ENCODE results near the gene ZNF367.

The ZNF367 gene

DNA sequence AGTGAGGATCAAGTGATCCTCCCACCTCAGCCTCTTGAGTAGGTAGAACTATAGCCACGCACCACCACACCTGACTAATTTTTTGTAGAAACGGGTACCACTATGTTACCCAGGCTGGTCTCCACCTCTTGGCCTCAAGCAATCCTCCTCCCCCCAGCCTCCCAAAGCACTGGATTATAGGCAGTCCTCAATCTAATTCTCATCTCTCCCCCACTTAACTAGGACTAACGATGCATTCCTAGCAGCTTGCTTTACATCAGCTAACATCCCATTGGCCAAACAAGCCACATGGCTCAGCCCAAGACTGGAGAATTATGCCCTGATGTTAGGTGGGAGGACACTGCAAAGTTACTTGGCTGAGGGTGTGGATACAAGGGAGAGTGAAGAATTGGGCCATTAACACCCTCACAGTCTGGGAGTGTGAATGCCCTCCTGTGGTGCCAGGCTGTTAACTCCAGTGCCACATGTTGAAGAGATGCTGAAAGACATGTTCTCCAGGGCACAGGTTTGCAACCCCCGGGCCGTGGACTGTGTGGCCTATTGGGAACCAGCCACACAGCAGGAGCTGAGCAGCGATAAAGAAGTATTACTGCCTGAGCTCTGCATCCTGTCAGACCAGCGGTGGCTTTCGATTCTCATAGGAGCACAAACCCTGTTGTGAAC lies 5.3 kb upstream of the ZNF367 start:
- Mint-ChIP-seq H3K27ac (peak overlapping the region; percentile 9), H3K27me3 (no peaks in the 10 kb centered on the region), H3K4me3 (no peak overlapping the region), H3K9me3 (no peaks in the 10 kb centered on the region), H3K4me1 (peaks cover 9 to 24% of the 10 kb centered on the region in 2 donors), H3K36me3 (no peaks in the 10 kb centered on the region)
- no peak for ATAC-seq (replicated peaks)
- DNase-seq = no peak

DNA sequence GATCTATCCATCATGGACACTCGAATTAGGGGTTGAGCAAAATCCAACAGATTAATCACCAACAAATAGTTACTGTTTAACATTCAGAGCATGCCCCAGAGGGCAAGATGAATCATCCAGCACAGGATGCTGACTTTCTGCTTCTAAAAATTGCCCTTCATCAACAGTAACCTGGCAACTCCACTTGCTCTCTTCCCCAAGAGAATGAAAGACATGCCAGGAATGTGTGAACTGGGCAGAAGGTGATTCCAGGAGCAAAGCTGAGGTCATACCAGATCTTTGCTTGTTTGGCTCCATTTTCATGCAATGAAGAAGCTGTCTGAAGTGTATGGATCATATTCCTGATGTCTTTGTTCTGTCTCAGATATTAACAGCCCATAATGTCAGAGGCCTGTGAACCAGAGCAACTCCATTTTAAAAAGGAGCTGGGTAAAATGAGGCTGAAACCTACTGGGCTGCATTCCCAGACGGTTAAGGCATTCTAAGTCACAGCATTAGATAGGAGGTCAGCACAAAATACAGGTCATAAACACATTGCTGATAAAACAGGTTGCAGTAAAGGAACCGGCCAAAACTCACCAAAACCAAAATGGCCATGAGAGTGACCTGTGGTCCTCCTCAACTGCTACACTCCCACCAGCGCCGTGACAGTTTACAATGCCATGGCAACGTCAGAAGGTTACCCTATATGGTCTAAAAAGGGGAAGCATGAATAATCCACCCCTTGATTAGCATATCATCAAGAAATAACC lies 2.5 kb upstream of the ZNF367 start:
- H3K27me3 Mint-ChIP-seq = no peaks in the 10 kb centered on the region
- ATAC-seq (replicated peaks) (peak in 1 of 2 donors; percentile 9), DNase-seq (peak; percentile 15)
- H3K9me3 Mint-ChIP-seq = no peaks in the 10 kb centered on the region
- H3K4me1 Mint-ChIP-seq = peaks cover 12 to 32% of the 10 kb centered on the region in 2 donors
- H3K27ac Mint-ChIP-seq = peak overlapping the region; percentile 81
- H3K4me3 Mint-ChIP-seq = no peak overlapping the region
- peaks cover 4% of the 10 kb centered on the region in 2 donors for H3K36me3 Mint-ChIP-seq

DNA sequence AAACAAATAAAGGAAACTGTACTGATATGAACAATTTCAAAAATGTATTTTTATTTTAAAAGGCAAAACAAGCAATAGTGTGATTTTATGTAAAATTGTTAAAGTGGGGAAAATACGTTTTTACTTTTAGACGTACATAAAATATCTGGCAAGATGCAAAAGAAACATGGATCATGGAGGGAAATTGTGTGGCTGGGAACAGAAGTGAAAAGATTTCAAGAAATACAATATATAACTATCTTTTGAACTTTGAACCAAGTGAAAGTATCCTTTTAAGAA lies 1.5 kb upstream of the ZNF367 start:
- H3K9me3 Mint-ChIP-seq = no peaks in the 10 kb centered on the region
- H3K27me3 Mint-ChIP-seq = no peaks in the 10 kb centered on the region
- peak overlapping the region; percentile 91 to 92 for H3K4me3 Mint-ChIP-seq
- DNase-seq = no peak
- ATAC-seq (replicated peaks) = no peak
- H3K4me1 Mint-ChIP-seq = peaks cover 12 to 32% of the 10 kb centered on the region in 2 donors
- H3K27ac Mint-ChIP-seq = peak overlapping the region; percentile 79
- H3K36me3 Mint-ChIP-seq = peaks cover 4% of the 10 kb centered on the region in 2 donors

DNA sequence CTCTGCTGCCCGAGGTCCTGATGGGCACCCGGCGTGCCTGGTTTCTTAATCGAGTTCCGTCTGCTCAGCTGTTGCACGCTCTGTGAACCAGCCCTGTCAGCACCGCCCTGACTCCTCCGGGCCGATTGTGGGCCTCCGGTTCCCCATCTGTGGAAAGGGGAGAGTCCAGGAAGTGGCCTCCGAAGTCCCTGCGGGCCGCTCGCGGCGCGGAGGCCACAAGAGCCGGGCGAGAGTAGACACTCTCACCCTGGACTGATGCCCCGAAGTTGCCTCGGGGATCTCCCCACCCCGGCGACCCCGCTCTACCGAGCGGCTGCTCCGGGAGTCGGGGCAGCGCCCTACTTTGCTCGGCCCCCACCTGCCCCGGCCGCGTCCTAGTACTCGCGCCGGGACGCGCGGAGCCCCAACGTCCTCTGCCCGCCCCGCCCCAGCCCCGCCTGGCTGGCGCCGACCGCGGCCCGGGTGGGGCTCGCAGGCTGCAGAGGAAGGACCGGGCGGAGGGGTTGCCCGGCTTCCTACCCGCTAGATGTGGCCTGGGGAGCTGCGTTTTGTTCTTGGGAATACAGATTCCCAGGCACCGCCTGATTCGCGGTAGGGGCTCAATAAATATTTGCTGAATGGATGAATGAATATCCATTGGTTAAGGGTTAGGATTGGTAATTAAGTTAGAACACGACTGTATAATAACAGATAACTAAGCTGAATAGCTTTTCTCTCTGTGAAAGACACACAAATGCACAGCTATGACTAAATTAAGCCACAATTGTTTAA lies 935 bp upstream of the ZNF367 start:
- DNase-seq (peak; percentile 64), ATAC-seq (replicated peaks) (peak; percentile 49 to 56)
- peaks cover 4% of the 10 kb centered on the region in 2 donors for H3K36me3 Mint-ChIP-seq
- peaks cover 12 to 36% of the 10 kb centered on the region in 2 donors for H3K4me1 Mint-ChIP-seq
- H3K9me3 Mint-ChIP-seq = no peaks in the 10 kb centered on the region
- H3K27ac Mint-ChIP-seq = peak overlapping the region; percentile 91
- H3K4me3 Mint-ChIP-seq = peak overlapping the region; percentile 91 to 92
- H3K27me3 Mint-ChIP-seq = no peaks in the 10 kb centered on the region

DNA sequence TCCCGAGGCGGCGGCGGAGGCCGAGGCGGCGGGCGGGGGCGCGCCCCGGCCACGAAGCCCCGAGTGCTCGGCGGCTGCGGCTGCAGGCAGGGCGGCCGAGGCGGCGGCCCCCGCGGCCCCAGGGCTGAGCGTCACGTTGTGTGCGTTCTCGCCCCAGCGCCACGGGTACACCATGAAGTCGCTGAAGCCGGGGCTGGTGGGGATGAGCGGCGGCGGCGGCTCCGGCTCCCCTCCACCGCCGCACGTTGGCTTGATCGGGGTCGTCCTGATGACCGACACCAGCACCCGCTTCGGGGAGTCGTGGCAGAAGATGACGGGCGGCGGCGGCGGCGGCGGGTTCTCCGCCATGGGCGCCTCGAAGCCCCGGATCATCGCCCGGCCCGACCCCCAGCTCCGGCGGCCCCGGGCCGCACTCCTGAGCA lies 498 bp downstream of the ZNF367 start:
- ATAC-seq (replicated peaks) (peak; percentile 1 to 4), DNase-seq (no peak)
- no peaks in the 10 kb centered on the region for H3K9me3 Mint-ChIP-seq
- peaks cover 4% of the 10 kb centered on the region in 2 donors for H3K36me3 Mint-ChIP-seq
- H3K27ac Mint-ChIP-seq = peak overlapping the region; percentile 95
- H3K4me1 Mint-ChIP-seq = peaks cover 21 to 50% of the 10 kb centered on the region in 2 donors
- H3K27me3 Mint-ChIP-seq = no peaks in the 10 kb centered on the region
- peak overlapping the region; percentile 91 to 92 for H3K4me3 Mint-ChIP-seq

DNA sequence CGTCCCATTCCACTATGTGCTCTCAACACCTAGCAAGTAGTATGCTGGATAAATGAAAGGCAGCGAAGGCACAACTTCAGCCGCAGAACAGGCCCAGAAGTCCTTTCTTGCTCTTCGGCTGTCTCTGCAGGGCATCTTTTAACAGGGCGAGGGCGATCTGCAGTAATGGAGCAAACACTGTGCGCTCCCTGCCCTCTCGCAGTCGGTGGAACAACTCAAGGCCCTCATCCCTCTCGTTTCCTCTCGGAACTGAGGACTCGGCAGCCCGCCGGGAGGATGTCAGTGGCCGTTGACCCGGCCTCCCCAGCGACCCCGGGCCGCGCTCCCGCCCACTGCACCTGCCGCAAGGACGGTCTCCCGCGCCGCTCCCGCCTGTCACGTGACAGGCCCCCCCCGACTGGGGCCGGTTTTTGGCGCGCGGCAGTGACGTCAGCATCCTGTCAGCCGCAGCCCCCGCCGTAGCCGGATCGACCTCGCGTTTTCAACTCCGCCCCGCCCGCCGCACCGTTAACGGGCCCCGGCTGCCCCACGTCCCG lies 1.1 kb downstream of the ZNF367 start:
- Mint-ChIP-seq H3K27me3 (no peaks in the 10 kb centered on the region), H3K27ac (peak overlapping the region; percentile 89), H3K4me3 (peak overlapping the region; percentile 90 to 91), H3K9me3 (no peaks in the 10 kb centered on the region), H3K4me1 (peaks cover 21 to 56% of the 10 kb centered on the region in 2 donors), H3K36me3 (peaks cover 4% of the 10 kb centered on the region in 2 donors)
- DNase-seq = peak; percentile 77
- peak; percentile 12 to 21 for ATAC-seq (replicated peaks)

DNA sequence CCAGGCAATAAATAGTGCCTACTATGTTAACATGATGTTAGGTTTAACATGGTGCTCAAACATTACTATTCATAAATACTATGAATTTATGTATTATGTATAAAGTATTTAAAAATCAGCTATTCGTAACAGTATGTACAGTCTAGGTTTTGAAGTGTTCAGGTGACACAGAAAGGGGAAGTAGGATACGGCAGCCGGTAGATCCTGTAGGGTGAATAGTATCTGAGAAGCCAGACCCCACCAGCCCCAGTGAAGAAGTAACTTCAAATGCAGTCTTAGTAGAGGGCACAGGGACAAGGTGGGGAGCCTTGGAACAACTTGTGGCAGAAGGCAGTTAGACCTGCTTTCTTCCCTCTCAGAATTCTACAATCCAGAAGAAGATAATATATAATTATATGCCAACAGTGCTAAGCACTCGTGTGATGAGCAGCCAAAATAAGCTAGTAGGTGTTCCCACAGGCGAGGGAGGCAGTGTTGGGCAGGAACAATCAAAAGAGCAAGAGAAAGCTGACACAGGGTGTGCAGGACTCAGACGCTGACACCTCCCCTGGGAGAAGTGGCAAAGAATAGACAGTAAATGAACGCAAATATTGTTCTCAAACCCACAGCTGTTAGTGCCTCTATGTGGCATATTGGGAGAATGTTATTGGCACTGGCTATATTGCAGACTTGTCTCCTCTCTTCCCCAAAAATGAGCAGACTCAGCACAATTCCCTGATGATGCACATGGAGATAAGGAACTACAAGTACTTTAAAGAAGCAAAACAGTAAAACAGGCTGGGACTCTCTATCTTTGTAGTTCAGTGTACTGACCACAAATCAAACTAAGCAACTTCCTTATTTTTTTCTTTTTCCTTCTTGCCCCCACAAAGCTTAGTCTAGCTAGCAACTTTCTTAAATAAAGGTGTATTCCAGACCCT lies 4.6 kb downstream of the ZNF367 start:
- Mint-ChIP-seq H3K27me3 (no peaks in the 10 kb centered on the region), H3K4me1 (peaks cover 15 to 33% of the 10 kb centered on the region in 2 donors), H3K9me3 (no peaks in the 10 kb centered on the region), H3K36me3 (peaks cover 6 to 8% of the 10 kb centered on the region in 2 donors), H3K27ac (peak overlapping the region; percentile 78), H3K4me3 (peak overlapping the region; percentile 72 to 74)
- DNase-seq (no peak), ATAC-seq (replicated peaks) (peak; percentile 38 to 40)

DNA sequence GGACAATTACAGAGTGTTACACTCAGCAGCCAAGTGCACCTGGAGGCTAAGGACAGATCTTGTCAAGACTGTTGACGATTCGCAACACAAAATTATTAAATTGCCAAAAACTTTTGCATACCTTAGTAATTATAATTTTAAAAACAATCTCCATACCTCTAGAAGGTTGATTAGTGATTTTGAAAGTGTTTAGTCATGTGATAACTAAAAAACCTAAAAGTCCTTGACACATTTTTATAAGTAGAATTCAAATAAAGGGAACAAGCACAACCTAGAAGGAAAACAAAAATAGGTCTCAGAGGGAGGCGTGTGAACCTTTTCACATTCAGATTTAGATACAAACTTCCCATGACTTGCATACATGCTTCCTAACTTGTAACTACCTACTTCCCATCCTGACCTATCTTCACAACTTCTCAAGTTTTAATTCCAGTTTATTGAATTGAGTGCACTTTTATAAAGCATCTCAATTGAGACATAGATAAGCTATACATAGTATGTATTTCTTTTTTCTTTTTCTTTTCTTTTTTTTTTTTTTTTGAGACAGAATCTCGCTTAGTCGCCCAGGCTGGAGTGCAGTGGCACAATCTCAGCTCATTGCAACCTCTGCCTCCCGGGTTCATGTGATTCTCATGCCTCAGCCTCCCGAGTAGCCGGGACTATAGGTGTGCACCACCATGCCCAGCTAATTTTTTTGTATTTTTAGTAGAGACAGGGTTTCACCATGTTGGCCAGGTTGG lies 5.8 kb downstream of the ZNF367 start:
- no peaks in the 10 kb centered on the region for H3K27me3 Mint-ChIP-seq
- H3K4me3 Mint-ChIP-seq = no peak overlapping the region
- H3K36me3 Mint-ChIP-seq = peaks cover 9 to 11% of the 10 kb centered on the region in 2 donors
- H3K9me3 Mint-ChIP-seq = no peaks in the 10 kb centered on the region
- H3K4me1 Mint-ChIP-seq = peaks cover 17 to 35% of the 10 kb centered on the region in 2 donors
- no peak overlapping the region for H3K27ac Mint-ChIP-seq
- ATAC-seq (replicated peaks) (no peak), DNase-seq (no peak)

DNA sequence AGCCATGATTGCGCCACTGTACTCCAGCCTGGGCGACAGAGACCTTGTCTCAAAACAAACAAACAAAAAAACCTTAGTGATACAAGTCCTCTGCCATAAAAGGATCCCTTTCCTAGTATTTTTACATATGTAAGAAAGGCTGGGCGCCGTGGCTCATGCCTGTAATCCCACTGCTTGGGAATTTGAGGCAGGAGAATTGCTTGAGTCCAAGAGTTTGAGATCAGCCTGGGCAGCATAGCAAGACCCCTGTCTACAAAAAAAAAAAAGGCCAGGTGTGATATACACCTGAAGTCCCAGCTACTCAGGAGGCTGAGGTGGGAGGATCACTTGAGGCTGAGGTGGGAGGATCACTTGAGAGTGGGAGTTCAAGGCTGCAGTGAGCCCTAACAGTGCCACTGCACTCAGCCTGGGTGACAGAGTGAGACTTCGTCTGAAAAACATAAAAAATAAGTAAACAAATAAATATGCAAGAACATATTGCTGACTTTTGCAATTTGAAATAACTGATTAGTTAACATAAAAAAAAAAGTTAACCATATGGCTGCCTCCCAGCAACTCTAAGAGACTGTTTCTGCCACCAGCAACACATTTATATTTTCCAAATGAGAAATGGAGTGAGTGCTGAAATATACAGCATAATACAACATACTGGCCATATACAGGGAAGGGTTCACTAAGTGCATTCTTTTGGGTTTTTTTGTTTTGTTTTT lies 6.9 kb downstream of the ZNF367 start:
- H3K4me1 Mint-ChIP-seq = peaks cover 14 to 31% of the 10 kb centered on the region in 2 donors
- H3K9me3 Mint-ChIP-seq = no peaks in the 10 kb centered on the region
- ATAC-seq (replicated peaks) = no peak
- H3K36me3 Mint-ChIP-seq = peaks cover 6 to 11% of the 10 kb centered on the region in 2 donors
- no peaks in the 10 kb centered on the region for H3K27me3 Mint-ChIP-seq
- H3K4me3 Mint-ChIP-seq = no peak overlapping the region
- no peak overlapping the region for H3K27ac Mint-ChIP-seq
- no peak for DNase-seq

DNA sequence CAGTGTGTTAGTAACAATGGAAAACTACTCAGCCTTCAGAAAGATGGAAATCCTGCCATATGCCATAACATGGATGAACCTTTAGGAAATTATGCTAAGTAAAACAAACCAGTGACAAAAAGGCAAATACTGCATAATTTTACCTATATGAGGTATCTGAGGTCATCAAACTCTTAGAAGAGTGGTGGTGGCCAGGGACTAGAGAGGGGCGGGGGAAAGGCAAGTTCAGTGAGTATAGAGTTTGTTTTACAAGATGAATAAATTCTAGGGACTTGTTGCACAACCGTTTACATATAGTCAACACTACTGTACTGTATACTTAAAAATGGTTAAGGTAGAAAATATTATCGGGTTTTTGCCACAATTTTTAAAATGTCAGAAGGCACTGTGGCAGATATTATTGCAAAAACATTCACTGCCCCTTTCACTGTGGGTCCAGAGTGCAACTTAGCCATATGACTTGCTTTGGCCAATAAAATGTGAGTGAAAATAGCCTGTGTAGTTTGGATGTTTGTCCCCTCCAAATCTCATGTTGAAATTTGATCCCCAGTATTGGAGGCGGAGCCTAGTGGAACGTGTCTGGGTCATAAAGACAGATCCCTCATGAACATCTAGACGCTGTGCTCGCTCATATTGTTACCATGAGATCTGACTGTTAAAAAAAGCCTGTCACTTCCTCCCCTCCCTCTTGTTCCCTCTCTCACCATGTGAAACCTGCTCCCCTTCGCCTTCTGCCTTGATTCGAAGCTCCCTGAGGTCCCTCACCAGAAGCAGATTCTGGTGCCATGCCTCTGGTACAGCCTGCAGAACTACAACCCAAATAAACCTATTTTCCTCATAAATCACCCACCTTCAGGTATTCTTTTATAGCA lies 9.5 kb downstream of the ZNF367 start:
- H3K4me1 Mint-ChIP-seq = peaks cover 10 to 22% of the 10 kb centered on the region in 2 donors
- peaks cover 6 to 11% of the 10 kb centered on the region in 2 donors for H3K36me3 Mint-ChIP-seq
- no peak for ATAC-seq (replicated peaks)
- H3K4me3 Mint-ChIP-seq = no peak overlapping the region
- no peak for DNase-seq
- H3K27ac Mint-ChIP-seq = peak overlapping the region; percentile 54
- no peaks in the 10 kb centered on the region for H3K27me3 Mint-ChIP-seq
- no peaks in the 10 kb centered on the region for H3K9me3 Mint-ChIP-seq

DNA sequence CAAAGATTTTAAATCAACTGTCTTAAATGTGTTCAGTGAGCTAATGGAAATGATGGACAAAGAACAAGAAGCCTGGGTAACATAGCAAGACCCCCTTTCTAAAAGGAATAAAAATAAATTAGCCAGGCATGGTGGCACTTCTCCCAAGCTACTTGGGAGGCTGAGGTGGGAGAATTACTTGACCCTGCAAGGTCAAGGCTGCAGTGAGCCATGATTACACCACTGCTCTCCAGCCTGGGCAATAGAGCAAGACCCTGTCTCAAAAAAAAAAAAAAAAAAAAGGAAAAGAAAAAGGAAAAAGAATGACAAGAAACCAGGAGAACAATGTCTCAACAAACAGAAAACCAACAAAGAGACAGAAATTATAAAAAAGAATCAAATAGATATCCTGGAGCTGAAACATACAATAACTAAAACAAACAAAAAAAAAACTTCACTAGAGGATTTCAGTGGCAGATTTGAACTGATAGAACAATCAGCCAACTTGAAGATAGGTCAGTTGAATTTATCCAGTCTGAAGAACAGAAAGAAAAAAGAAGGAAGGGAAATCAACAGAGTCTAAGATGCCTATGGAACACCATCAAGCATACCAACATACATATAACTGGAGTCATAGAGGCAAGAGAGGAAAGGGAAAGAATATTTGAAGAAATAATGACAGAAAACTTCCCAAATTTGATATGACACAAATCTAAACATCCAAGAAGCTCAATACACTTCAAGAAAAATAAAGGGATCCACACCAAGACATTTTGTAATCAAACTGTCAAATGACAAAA lies 17.8 kb downstream of the ZNF367 start:
- Mint-ChIP-seq H3K27ac (peak overlapping the region; percentile 53), H3K9me3 (peaks cover 3 to 9% of the 10 kb centered on the region in 2 donors), H3K36me3 (peaks cover 5 to 21% of the 10 kb centered on the region in 2 donors), H3K27me3 (no peaks in the 10 kb centered on the region), H3K4me1 (peaks cover 13 to 24% of the 10 kb centered on the region in 2 donors), H3K4me3 (no peak overlapping the region)
- no peak for ATAC-seq (replicated peaks)
- DNase-seq = no peak

All from stimulated activated naive B cell treated with anti-CD40 and anti-IgM and Interleukin-4, amounts not matched to agents 10 μg/mL and 1 μg/mL and 100 μg/mL, for 72 hours (primary cell).